ENCODE data around the gene FOXB1.

The FOXB1 gene

DNA sequence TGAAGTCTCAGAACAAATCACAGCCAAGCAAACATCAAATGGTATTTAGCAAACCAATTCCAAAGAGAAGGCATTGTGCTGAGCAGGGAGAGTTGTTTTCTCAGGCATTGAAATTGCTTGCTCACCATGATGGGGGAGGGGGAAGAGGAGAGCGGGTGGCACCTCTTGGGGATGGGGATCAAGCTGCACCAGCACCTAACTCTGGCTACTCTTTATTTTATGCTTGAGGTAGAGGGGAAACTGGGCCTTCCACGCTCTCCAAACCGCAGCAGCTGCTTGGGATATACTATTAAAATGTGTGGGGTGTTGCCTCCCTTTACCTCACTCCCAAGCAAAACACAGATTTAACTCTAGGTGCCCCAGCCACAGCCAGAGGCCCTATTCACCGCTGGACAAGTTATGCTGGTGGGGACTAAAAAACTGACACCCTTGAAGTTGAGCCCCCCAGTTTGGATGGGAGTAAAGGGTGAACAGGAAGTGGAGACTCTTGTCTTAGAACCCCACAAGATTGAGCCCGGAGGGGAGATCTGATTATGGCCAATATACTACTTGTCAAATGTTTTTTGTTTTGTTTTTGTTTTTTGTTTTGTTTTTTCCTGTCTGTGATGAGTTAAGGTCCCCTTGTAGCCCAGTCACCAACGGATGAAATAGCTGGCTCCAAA, 5.0 kb upstream of the FOXB1 start:
- DNase-seq (ENCODE audit: low read depth in 2 of 2), result no peak

DNA sequence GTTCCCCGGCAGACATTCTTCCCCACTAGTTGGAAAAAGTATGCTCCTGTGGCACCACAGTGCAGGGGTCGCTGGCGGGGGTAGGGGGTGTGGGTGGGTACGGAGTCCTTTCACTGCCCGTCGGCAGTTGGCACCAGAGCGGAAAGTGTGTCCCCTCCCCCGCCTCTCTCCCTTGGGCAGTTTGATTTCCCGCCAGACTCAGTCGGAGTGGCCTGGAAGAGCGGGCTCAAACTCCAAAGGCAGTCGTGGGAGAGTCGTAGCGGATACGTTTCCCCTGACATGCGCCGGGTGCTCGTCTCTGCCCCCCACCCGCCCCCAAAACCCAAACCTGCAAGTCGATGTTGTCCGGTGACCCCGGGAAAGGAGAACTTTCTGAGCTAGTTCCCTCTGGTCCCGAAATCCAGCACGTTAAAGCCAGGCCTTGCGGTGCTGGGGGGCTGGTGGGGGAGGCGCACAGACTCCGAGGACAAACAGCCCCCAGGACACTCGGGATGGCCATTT, 4.4 kb upstream of the FOXB1 start:
- DNase-seq (ENCODE audit: low read depth in 2 of 2), result no peak

DNA sequence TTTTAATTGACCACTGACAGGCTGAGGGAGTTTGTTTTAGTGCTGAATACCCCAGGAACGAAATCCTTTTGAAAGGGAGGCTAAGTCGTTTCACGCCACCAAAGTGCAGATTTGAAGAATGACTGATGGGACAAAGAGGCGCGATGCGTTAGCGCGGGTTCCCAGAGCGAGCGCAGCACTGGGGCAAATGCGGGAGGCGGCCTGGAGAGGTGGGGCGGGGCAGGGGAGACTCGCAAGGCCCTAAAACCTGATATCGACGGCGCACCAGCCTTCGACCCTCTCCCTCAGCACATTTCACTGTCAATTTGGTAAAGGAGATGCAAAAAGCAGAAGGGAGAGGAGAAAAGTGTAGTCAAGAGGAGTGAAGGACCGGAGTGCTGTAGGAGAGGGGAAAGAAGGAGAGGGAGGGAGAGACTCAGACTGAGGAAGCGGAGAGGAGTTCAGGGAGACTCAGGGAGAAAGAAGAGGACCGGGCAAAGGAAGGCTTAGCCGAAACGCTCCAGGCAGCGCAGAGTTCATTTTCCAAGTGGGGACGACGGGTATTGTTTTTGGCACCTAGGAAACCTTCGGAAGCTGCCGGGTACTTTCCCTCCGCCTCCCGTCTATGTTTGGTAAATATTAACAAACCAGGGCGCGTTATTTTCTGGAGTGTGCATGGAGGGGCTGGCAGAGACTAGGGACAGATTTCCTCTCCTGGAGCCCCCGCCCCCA, 3.8 kb upstream of the FOXB1 start:
- no peak for DNase-seq (ENCODE audit: low read depth in 2 of 2)

DNA sequence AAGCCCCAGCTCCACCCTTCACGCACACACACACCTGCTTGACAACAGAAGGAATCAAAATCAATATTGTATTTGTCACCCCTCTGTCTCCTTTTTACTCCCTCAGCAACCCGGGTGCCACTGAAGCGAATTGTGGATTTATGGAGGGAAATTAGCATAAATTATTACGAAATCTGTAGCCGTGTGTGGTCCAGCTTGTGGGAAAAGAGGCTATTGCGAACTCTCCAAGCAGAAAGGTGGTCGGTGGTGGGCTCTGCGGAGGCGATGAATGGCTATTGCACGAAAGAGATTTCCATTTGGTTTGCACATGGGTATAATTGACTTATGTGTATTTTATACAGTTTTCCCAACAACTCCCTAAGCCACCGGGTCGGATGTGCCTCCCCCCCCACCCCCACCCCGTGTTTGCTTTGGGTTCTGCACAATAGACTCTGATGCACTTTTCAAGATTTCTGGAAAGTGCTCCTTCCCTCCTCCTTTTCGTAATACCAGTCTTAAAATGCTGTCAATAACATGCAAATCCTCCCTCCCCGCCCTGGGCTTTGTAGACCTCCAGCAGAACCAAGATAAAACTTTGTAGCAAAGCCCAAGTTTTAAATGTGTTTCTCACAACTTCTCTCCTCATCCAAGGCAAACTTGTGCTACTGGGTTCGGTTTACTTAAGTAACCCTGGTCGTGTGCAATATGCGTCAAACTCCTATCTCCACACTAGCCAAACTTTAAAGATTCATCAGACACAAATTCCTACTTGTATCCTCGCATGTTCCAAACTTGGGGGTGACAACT, 3.1 kb upstream of the FOXB1 start:
- no peak for DNase-seq (ENCODE audit: low read depth in 2 of 2)

DNA sequence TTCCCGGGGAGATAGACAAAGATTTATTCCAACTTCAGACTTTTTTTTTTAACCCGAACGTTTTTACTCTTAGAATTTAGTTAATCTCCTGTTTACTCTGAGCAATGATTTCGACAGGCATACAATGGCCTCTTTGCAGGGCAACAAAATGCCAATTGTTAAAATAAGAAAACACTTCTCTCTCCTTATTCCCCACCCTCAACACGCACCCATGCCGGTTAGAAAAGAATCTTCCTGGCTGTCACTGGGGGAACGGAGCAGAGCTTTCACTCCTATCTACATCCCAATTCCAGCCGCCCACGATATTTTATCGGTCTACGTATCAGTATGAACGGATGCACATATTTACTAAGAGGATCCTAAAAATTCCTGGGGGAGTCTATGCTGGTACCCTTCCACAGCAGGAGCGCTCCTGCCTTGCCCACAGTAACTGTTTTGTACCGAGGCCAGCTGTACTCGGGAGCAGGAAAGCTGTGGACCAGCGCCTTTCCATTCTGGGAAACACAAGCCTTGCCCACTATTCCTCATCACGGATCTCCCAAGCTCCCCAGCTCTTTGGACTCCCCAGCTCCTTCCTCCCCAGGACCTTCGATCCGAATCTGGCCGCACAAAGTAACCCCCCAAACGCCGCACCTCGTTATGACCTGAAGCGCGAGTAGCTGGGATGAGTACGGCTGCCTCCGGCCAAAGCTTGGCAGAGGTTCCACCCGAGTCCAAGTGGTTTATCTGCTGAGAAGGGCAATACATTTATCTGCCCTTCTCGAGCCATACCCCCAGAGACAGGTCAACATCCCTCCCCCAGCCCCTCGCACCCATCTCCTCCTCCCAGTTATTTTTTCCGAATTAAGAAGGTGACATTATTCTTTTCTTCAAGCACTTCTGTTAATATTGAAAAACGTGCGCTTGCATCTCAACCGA, 2.2 kb upstream of the FOXB1 start:
- no peak for DNase-seq (ENCODE audit: low read depth in 2 of 2)

DNA sequence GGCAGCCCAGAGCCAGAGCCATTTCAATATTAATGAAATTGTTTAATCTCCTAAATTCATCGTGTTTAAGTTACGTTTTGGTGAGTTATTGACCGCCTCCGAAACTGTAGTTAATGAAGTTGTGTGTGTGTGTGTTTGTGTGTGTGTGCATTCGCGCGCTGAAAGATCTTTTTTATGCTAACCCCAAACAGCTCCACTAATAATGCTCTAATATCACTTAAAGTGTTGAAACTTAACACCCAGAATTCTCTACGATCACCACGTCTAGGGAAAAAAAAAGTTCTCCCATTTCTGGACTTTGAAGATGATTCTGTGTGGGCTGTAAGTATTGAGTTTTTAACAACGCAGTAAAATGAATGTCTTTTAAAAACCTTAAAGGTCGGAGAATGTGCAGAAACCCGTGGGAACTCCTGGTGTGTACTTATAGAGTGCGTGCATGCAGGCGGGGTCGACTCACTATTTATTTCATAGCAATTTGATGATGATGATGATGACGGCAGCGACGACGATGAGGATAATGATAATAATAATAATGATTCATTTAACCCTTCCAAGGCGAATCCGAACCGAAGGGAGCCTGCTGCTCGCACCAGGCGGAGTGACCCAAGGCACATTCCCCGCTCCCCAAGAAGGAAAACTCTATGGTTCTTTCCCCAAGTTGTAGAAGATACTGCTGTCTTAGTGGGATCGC, 1.4 kb upstream of the FOXB1 start:
- DNase-seq (ENCODE audit: low read depth in 2 of 2), result no peak

DNA sequence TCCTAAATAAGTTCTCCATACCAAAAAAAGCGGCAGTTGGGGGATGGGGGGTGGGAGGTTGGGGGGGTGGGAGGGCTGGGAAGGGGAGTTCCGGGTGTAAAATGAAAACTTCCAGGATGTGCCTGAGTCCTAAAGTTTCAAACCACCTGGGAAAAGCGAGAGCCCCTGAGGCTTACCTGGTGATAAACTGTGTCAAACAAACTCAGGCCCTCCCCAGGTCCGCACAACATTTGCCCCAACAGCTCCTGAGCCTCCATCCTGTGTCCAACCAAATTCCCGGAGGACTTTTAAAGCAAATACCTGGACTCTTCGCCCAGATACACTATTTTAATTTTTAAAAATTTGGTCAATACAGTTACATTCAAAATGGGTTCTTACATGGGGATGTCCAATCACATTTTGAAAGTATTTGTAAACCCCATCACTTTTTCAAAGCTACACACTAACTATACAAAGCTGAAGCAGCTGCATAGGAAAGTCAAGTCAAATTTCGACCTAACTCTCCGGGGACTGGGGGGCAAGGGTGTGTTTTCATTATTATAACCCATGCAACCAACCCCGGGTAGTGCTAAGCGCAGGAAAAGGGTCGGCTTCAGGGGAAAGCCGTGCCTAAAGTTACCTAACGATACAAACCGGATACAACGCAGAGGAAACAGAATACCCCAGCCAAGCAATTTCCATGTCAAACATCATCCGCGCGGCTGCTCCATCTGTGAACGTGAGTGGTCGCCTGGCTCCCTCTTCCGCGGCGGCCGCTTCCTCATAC, 685 bp upstream of the FOXB1 start:
- DNase-seq (ENCODE audit: low read depth in 2 of 2), result no peak

DNA sequence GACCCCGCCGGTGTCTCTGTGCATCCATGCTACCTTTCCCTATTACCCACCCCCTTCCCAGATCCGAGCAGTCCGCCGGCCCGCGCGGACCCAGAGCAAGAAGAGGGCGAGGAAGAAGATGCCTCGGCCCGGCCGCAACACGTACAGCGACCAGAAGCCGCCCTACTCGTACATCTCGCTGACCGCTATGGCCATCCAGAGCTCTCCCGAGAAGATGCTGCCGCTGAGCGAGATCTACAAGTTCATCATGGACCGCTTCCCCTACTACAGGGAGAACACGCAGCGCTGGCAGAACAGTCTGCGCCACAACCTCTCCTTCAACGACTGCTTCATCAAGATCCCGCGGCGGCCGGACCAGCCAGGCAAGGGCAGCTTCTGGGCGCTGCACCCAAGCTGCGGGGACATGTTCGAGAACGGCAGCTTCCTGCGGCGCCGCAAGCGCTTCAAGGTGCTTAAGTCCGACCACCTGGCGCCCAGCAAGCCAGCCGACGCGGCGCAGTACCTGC, 788 bp downstream of the FOXB1 start:
- DNase-seq (ENCODE audit: low read depth in 2 of 2), result no peak

DNA sequence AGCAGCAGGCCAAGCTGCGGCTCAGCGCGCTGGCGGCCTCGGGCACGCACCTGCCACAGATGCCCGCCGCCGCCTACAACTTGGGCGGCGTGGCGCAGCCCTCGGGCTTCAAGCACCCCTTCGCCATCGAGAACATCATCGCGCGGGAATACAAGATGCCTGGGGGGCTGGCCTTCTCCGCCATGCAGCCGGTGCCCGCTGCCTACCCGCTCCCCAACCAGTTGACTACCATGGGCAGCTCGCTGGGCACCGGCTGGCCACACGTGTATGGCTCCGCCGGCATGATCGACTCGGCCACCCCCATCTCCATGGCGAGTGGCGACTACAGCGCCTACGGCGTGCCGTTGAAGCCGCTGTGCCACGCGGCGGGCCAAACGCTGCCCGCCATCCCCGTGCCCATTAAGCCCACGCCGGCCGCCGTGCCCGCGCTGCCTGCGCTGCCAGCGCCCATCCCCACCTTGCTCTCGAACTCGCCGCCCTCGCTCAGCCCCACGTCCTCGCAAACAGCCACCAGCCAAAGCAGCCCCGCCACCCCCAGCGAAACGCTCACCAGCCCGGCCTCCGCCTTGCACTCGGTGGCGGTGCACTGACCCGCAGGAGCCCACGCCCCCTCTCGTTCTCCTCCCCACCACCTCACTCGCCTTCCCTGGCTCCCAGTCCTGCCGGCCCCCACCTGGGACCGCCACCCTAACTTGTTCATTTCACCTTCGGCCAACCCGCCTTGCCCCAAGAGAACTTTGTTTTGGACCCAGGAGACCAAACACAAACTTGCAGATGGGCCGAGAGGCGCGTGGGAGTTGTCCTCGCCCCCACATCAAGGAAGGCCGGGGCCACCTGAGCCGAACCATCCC, 1.5 kb downstream of the FOXB1 start:
- DNase-seq (ENCODE audit: low read depth in 2 of 2), result no peak

DNA sequence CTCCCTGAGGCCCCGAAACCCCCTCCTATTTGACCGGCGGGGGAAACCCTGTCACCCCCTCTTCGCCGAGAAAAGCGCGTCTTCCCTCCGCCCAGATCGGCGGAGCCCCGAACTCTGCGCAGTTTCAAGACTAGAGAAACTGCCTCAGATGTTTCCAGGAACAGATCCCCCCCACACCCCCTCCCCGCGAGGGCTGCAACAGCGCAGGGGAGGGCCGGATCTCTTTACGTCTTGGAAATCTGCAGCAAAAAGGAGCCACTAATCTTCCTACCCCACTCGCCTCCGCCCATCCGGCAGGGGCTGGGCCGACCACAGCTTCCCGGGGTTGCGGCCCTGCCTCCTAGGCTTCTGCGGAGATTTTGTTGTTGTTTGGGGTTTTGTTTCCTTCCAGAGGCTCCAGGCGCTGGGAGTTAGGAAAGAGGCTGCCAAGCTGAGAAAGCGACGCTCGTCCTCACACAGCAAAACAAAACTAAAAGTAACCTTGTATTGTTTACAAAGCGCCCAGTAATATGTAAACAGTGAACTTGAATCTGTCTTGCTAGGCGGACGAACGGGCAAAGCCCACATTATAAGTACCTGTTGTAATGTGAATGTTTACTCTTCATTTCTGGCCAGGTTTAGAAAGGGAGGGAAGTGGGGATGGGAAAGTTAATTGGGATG, 2.2 kb downstream of the FOXB1 start:
- DNase-seq (ENCODE audit: low read depth in 2 of 2), result peak; percentile 19 to 47

DNA sequence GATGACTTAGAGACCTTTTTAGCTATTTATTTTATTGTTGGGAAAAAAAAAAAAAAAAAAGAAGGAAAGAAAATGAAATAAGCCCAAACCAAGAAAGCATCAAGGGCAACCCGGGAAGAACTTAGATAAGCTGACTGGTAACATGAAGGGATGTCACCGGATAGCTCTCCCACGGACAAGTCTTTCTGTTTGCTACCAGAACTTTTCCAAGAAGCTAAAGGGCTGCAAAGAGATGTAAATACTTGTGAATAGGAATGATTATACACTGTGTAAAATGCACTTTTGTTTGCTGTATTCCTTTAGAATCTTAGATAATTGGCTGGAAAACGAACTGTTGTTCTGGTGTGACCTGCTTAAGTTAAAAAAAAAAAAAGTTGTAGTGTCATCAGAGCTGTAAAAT, 2.8 kb downstream of the FOXB1 start:
- DNase-seq (ENCODE audit: low read depth in 2 of 2), result no peak

DNA sequence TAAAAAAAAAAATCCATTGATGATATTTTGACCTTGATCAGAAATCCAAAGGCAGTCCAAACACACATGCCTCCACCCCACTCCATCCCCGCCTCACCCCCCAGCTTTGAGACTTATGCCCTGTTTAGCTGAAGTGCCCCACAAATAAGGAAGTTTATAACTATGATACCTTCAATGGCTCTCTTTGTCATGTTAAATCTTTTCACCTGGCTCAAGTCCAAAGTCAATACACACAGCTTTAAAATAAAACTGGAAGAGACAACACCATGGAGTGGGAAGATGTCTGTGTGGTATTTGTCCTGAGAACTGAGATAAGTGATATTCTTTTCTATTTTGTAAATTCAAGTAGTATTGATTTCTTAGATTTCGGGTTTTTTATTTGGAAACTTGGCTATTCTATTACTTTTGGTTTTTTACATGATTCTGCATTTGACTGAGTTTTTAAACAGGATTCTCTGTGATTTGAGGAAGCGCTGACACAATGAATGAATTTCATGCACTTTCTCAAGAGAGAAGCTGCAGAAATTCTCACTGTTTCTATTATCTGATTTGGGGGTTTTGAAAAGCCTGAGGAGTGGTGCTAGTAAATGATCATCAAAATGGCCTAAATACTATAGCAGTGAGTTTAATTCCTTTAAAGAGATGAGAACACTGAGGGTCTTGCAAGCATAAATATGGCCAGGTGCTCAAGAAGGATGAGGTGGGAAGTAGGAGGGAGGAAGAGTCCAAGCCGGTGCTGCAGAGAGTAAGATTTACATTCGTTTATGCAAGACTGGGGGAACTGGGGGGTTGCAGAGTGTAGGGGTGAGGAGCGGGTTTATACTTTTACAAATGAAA, 5.2 kb downstream of the FOXB1 start:
- DNase-seq (ENCODE audit: low read depth in 2 of 2), result no peak

DNA sequence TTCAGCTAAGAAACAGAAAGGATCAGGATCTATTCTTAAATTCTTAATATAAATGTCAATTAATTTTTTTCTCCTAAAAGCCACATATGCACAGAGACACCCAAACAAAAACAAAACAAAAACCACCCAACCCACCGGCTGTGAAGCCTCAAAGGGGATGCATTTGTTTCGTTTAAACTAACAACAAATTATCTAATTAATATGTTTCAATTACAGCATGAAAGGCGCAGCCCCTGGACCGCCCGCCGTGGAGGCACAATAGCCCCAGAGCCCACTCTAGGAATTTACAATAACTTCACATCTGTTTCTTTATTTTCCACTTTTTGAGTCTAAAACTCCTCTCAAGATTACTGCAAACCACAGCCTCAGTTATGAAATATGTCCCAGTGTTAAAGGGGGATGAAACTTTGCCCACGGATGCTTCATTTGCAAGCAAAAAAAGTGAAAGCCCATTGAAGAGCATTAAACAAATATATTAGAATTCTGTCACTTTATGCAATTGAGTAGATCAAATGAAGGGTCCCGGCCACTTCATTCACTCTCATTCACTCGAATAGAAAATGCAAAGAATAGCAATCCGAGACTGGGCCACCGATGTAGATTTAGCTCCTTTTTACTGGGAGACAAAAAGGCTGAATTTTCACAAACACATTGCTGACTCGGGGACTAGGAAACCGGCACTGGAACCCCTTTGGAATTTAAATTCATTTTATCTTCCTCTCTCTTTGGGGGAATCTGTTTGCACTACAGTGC, 6.0 kb downstream of the FOXB1 start:
- no peak for DNase-seq (ENCODE audit: low read depth in 2 of 2)

DNA sequence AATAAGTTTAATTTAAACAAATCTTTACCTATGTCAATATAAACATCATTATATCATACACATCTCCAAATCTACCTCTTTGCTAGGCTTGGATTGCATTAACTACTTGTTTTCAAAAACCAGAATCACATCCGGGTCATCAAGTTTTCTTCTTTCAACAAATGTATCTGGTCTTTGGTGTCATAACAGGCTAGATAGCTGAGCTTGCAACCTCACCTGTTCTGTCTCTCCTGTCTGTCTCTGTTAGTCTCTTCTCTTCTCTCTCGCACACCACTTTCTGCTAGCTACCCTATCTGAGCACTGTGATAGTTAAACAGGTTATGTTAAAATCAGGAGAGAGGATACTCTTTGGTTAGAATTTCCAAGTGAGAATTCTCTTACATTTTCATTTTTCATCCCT, 6.7 kb downstream of the FOXB1 start:
- DNase-seq (ENCODE audit: low read depth in 2 of 2), result no peak

DNA sequence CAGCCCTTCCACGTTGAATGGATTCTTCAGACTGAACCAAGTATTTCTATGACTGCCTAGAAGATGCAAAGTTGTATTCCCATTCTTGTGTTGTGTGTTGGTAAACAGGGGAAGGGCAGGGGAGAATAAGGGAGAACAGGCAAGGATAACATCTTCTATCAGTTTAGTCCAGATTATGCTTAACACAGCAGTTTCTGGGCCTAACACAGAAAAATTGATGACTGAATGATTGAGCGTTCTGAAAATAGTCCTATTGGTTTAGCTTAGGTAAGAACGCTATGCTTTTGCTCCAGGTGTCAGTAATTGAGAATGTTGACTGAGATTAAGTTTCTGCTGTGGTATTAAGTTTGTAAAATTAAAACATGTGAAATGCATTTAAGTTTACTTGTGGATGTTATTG, 8.6 kb downstream of the FOXB1 start:
- DNase-seq (ENCODE audit: low read depth in 2 of 2), result no peak

DNA sequence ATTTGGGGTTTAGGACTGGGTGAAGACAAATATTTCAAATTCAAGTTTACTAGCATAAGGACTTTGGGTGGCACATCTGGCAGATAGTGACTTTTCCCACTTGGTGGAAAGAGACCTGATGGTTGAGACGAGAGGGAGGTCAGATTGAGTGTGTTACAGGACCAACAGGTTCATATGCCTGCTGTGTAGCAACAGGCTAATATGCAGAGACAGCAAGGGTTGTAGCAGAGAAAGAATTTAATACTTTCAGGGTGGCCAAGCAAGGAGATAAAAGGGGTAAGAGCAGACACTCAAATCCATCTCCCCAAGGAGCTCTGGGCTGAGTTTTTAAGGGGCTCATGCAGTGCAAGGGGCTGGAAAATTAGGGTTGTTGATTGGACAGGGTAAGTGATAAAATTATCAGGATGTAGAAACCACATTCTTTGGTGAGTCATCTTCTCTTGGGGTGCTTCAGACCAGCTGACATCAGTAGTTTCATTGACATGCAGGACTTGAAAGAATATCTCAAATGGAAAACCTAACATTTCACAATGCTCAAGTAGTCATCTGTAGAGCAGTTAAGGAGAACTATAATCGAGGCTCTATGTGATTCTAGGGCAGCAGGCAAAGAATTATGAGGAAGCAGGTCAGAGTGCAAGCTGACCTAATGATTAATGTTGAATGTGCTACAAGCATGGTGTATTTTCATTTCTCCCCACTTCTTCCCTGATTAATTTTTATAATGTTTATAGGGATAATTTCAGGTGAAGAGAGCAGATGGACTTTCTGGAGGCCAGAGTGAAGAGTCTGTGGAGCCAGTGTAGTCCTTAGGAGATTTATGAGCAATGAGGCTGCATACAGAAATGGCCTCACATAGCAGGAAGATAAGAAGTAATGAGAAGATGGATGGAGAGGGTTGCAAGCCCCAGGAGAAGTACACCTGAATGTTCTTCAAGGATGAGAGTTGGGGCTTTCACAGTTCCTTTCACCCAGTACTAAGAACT, 13.7 kb downstream of the FOXB1 start:
- DNase-seq (ENCODE audit: low read depth in 2 of 2), result no peak

All from activated CD8-positive, alpha-beta memory T cell treated with anti-CD3 and anti-CD28 coated beads for 4 hours (primary cell).